Measurements from ENCODE around the gene TRIM68. TPM values are rescaled to one million over a fixed set of nuclear protein-coding genes. Genes with fewer than 3 reads are reported as not detected.

Gene TRIM68
- total RNA-seq, 2 donors from 2014 or later, result 11.3 to 13.8 TPM

- H3K9me3 ChIP-seq (ENCODE audit: control insufficient read depth, low read length), result no peaks in the 10 kb centered on the region
- H3K4me1 ChIP-seq (ENCODE audit: control insufficient read depth, insufficient read depth, low read length), result no peaks in the 10 kb centered on the region
- no peak overlapping the region for H3K27ac Mint-ChIP-seq
- H3K4me1 Mint-ChIP-seq, result no peaks in the 10 kb centered on the region
- H3K9me3 Mint-ChIP-seq, result no peaks in the 10 kb centered on the region
- H3K4me3 ChIP-seq (ENCODE audit: low read length), result no peak overlapping the region
- H3K9ac ChIP-seq (ENCODE audit: extremely low read depth, low read length, poor library complexity, severe bottlenecking), result no peak overlapping the region
- no peaks in the 10 kb centered on the region for H3K27me3 Mint-ChIP-seq (ENCODE audit: insufficient read depth)
- H3K36me3 Mint-ChIP-seq (ENCODE audit: low read depth), result no peaks in the 10 kb centered on the region
- H3K27ac ChIP-seq (ENCODE audit: low read depth, low read length), result no peak overlapping the region
- H3K27me3 ChIP-seq (ENCODE audit: control insufficient read depth, insufficient read depth, low read length, poor library complexity, severe bottlenecking), result peaks cover 15% of the 10 kb centered on the region
- TF ChIP-seq CTCF (conservative IDR thresholded peaks at IDR 0.05), result no peak
- H3K4me3 Mint-ChIP-seq, result no peak overlapping the region
- DNase-seq, result no peak
- WGBS, 2 experiments (ENCODE audit: insufficient coverage in 1 of 2, insufficient read length in 1 of 2), result 92 to 96% methylated on average over 8 of the region's 9 CpGs
- no peaks in the 10 kb centered on the region for H3K36me3 ChIP-seq (ENCODE audit: control insufficient read depth, insufficient read depth, low read length)
Measured at GRCh38 chr11:4619514-4619913, 11.5 kb upstream of the TRIM68 start.

GRCh38 chr11:4615856-4616444 lies 7.9 kb upstream of the TRIM68 start:
- no peaks in the 10 kb centered on the region for H3K36me3 Mint-ChIP-seq (ENCODE audit: low read depth)
- no peak overlapping the region for H3K4me3 ChIP-seq (ENCODE audit: low read length)
- H3K4me3 Mint-ChIP-seq, result no peak overlapping the region
- H3K36me3 ChIP-seq (ENCODE audit: control insufficient read depth, insufficient read depth, low read length), result no peaks in the 10 kb centered on the region
- H3K27me3 ChIP-seq (ENCODE audit: control insufficient read depth, insufficient read depth, low read length, poor library complexity, severe bottlenecking), result peaks cover 30% of the 10 kb centered on the region
- H3K9me3 ChIP-seq (ENCODE audit: control insufficient read depth, low read length), result no peaks in the 10 kb centered on the region
- no peaks in the 10 kb centered on the region for H3K4me1 ChIP-seq (ENCODE audit: control insufficient read depth, insufficient read depth, low read length)
- no peak overlapping the region for H3K27ac ChIP-seq (ENCODE audit: low read depth, low read length)
- no peaks in the 10 kb centered on the region for H3K9me3 Mint-ChIP-seq
- no peak overlapping the region for H3K9ac ChIP-seq (ENCODE audit: extremely low read depth, low read length, poor library complexity, severe bottlenecking)
- H3K27me3 Mint-ChIP-seq (ENCODE audit: insufficient read depth), result peaks cover 10% of the 10 kb centered on the region
- no peak for DNase-seq
- no peak for TF ChIP-seq CTCF (conservative IDR thresholded peaks at IDR 0.05)
- H3K27ac Mint-ChIP-seq, result no peak overlapping the region
- no peaks in the 10 kb centered on the region for H3K4me1 Mint-ChIP-seq

GRCh38 chr11:4611986-4612385 lies 4.0 kb upstream of the TRIM68 start:
- Mint-ChIP-seq H3K36me3 (ENCODE audit: low read depth) (no peaks in the 10 kb centered on the region), H3K4me1 (peaks cover 10% of the 10 kb centered on the region), H3K4me3 (no peak overlapping the region), H3K27ac (no peak overlapping the region), H3K27me3 (ENCODE audit: insufficient read depth) (peaks cover 22% of the 10 kb centered on the region), H3K9me3 (peaks cover 7% of the 10 kb centered on the region)
- H3K9me3 ChIP-seq (ENCODE audit: control insufficient read depth, low read length), result no peaks in the 10 kb centered on the region
- peaks cover 28% of the 10 kb centered on the region for H3K27me3 ChIP-seq (ENCODE audit: control insufficient read depth, insufficient read depth, low read length, poor library complexity, severe bottlenecking)
- no peak overlapping the region for H3K9ac ChIP-seq (ENCODE audit: extremely low read depth, low read length, poor library complexity, severe bottlenecking)
- H3K27ac ChIP-seq (ENCODE audit: low read depth, low read length), result no peak overlapping the region
- no peak for DNase-seq
- no peaks in the 10 kb centered on the region for H3K4me1 ChIP-seq (ENCODE audit: control insufficient read depth, insufficient read depth, low read length)
- no peak overlapping the region for H3K4me3 ChIP-seq (ENCODE audit: low read length)
- TF ChIP-seq CTCF (conservative IDR thresholded peaks at IDR 0.05), result no peak
- no peaks in the 10 kb centered on the region for H3K36me3 ChIP-seq (ENCODE audit: control insufficient read depth, insufficient read depth, low read length)
- 83 to 88% methylated on average over 1 to 2 of the region's 2 CpGs for WGBS, 2 experiments (ENCODE audit: insufficient coverage in 1 of 2, insufficient read length in 1 of 2)
